ENCODE measurements around the gene MPST.

MPST gene

DNA sequence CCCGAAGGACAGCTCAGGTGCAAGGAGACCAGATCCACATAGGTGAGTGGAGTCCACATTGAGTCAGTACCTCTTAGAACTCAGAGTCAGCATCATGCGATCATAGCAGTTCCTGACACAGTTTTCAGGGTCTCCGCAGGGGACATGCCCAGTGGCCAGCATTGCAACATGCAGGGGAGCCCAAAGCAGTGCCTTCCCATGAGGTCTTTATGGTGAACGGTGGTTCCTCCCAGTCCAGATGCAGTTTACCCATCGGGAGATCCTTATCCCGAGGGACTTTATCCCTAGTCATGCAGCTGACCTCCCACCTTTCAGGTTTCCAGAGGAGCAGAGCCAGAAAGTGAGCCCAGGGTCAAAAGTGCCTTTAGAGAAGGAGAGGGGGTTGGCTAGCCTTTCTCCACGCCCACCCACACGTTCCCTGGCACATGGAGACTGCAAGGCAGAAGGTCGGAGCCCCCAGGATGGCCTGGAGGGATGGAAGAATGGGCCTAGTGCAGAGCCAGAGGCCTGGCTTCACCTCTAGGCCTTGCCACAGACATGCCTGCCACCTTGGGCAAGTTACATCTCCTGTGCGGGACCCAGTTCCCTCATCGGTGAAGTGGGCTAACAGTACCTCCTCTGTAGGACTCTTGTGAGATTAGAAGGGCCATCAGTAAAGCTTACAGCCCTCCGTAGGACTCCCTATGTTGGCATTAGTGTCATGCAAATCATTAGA lies 38.4 kb downstream of the MPST start:
- no peak for DNase-seq (ENCODE audit: low read depth, low spot score)
- CTCF ChIA-PET = no interaction called here
- POLR2A ChIA-PET = no interaction called here
- H3K4me3 ChIP-seq (ENCODE audit: low read depth, low read length) = no peak overlapping the region
- TF ChIP-seq, protein P1, sequence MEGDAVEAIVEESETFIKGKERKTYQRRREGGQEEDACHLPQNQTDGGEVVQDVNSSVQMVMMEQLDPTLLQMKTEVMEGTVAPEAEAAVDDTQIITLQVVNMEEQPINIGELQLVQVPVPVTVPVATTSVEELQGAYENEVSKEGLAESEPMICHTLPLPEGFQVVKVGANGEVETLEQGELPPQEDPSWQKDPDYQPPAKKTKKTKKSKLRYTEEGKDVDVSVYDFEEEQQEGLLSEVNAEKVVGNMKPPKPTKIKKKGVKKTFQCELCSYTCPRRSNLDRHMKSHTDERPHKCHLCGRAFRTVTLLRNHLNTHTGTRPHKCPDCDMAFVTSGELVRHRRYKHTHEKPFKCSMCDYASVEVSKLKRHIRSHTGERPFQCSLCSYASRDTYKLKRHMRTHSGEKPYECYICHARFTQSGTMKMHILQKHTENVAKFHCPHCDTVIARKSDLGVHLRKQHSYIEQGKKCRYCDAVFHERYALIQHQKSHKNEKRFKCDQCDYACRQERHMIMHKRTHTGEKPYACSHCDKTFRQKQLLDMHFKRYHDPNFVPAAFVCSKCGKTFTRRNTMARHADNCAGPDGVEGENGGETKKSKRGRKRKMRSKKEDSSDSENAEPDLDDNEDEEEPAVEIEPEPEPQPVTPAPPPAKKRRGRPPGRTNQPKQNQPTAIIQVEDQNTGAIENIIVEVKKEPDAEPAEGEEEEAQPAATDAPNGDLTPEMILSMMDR (IDR thresholded peaks at IDR 0.05; ENCODE audit: insufficient read depth, low read length, missing control alignments) = no peak

- H3K4me3 ChIP-seq (ENCODE audit: low read depth, low read length) = no peak overlapping the region
- POLR2A ChIA-PET = no interaction called here
- CTCF ChIA-PET = no interaction called here
- DNase-seq (ENCODE audit: low read depth, low spot score) = no peak
- TF ChIP-seq, protein P1 (IDR thresholded peaks at IDR 0.05; ENCODE audit: insufficient read depth, low read length, missing control alignments) = no peak
Observed at GRCh38 chr22:37058917-37059701, 39.6 kb downstream of the MPST start.

GRCh38 chr22:37059876-37060449 lies 40.4 kb downstream of the MPST start:
- ChIA-PET CTCF (no interaction called here), POLR2A (no interaction called here)
- DNase-seq (ENCODE audit: low read depth, low spot score) = no peak
- H3K4me3 ChIP-seq (ENCODE audit: low read depth, low read length) = no peak overlapping the region
- TF ChIP-seq, protein P1 (IDR thresholded peaks at IDR 0.05; ENCODE audit: insufficient read depth, low read length, missing control alignments) = no peak

DNA sequence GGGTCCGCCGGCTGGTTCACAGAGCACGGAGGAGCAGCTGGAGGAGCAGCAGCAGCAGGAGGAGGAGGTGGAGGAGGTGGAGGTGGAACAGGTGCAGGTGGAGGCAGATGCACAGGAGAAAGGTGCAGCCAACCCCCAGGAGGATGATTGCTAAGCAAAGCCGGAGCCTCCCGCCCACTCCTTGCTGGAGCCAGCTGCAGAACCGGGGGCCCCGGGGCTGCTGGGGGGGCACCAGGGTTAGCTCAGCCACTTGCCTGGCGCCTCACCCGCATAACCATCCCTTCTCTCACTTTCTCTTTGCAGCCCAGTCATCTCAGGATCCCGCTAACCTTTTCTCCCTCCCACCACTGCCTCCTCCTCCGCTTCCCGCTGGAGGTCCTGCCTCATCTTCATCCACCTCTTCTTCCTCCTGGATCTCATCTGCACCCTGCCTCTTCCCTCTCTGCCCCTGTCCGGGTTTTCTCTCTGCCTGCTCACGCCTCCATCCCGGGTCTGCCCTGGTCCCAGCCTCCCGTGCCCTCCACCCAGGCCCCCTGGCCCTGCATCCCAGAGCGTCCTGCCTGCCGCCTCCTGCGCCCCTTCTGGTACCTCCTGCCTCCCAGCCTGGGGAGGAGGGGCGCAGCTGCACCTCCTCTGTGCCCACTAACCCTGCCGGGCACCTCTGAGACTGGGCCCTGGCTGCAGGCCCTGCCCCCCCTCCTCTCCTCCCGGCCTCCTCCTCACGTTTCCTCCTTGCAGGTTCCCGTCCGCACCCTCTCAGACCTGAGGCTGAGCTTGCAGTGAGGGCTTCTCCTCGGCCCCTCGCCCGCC lies 41.5 kb downstream of the MPST start:
- H3K4me3 ChIP-seq (ENCODE audit: low read depth, low read length) = no peak overlapping the region
- DNase-seq (ENCODE audit: low read depth, low spot score) = no peak
- CTCF ChIA-PET = interaction anchor here (1.1 to 1.4 kb wide), 2 partner anchors 16 to 138 kb away, joined by 3 to 6 read pairs; no protein-coding TSS in a partner anchor
- TF ChIP-seq, protein P1 (IDR thresholded peaks at IDR 0.05; ENCODE audit: insufficient read depth, low read length, missing control alignments) = no peak
- POLR2A ChIA-PET = no interaction called here

DNA sequence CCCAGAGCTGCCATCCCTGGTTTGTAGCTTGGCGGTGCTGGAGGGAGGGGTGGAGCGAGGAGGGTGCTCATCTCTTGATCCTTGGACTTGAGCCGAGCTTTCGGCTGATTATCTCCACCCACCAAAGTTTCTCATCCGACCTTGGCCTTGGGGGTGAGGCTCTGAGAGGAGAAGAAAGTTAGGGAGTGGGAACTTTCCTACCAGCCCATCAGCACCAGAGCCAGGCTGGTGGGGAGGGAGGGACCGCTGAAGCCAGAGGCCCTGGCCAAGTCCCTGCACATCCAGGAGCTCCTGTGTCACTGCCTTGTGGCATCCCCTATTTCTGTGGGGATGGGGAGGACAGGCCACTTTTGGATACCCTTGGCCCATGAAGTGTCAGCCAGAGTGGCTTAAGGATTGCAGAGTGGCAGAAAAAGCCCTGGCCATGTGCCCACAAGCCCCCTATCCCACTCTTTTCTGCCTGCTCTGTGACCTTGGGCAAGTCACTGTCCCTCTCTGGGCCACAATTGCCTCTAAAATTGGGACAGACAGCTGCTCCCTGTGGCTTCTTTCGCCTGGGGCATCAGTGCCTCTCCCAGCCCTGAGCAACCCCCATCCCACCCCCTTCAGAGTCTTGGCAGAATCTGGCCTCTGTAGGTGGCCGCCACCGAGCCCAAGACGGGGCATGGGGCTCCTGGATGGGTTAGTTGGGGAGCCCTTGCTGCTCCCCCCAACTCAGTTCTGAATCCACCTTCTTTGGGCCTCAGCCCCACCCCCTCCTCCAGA lies 42.3 kb downstream of the MPST start:
- no peak for DNase-seq (ENCODE audit: low read depth, low spot score)
- TF ChIP-seq, protein P1 (IDR thresholded peaks at IDR 0.05; ENCODE audit: insufficient read depth, low read length, missing control alignments) = no peak
- no peak overlapping the region for H3K4me3 ChIP-seq (ENCODE audit: low read depth, low read length)
- POLR2A ChIA-PET = no interaction called here
- CTCF ChIA-PET = interaction anchor here (1.1 to 1.4 kb wide), 2 partner anchors 15 to 138 kb away, joined by 3 to 6 read pairs; no protein-coding TSS in a partner anchor
